Measurements from ENCODE around the gene CLASRP.

The CLASRP gene

DNA sequence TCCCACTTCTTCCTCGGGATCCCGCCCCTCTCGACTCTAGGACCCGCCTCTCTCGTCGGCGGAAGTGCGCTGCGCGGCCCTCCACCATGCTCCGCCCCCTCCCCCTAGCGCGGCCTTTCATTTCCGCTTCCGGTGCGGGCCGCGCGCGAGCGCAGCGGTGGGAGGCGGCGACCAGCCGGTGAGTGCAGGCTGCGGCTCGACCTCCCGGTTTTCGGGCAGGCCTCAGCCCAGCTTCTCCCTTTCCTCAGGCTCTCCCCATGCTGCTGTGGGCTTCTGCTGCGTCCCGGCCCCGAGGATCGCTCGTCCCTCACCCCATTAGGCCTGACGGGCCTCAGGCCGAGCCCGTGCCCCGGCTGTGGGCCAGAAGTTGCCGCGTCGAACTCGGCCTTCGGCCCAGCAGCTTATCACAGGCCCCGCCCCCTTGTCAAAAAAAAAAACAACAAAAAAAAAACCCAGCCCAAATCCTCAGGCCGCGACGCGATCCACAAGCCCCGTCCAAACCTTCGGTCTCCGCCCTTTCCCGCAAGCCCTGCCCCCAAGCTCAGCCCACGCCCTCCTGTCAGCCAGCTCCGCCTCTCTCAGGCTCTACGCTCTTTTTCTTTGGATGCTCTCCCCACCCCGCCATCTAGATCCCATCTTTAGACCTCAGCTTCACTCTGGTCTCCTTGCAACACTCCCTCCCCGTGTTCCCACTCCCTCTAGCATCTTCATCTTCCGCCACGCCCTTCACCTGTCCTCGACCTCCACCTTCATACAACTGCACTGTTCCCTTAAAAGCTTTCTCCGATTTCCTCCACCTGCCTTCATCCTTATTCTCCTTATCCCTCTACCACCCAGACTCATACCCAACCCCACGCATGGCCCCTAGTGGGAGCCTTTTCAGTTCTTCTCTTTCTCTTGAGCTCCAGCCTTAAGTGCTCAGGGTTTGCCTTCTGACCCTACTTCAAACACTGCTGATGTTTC, at the start of gene CLASRP:
CLASRP (plus strand) TSS at position 115 of the 963 bp plus-strand sequence. CDS start 1,168 bp downstream, outside the sequence.
- DNase-seq (ENCODE audit: low read depth): peak; percentile 94
- peak within 1 kb of the TSS; percentile 98 for H3K4me3 ChIP-seq (ENCODE audit: low read depth, low read length)
- TF ChIP-seq CTCF (conservative IDR thresholded peaks at IDR 0.05; ENCODE audit: low read depth, low read length): peak; percentile 8

- TF ChIP-seq CTCF (conservative IDR thresholded peaks at IDR 0.05; ENCODE audit: low read depth, low read length): no peak
- DNase-seq (ENCODE audit: low read depth): no peak
- H3K4me3 ChIP-seq (ENCODE audit: low read depth, low read length): no peak overlapping the region
These were observed 48.4 kb upstream of the CLASRP start for GRCh38 chr19:44990459-44990858.

DNA sequence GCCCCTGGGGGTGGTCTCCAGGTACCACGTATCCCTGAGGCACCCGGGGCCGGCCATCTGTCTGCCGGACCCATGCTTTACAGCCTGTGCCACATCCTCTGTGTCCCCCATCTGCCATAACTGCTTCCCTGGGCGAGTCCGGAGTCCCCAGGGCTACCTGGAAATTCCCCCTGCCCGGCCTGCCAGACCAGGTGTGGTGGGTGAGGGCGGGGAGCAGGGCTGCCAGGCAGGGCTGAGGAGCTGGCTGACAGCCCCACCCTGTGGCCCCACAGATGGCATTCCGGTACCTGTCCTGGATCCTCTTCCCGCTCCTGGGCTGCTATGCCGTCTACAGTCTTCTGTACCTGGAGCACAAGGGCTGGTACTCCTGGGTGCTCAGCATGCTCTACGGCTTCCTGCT, 47.9 kb upstream of the CLASRP start:
- no peak for DNase-seq (ENCODE audit: low read depth)
- H3K4me3 ChIP-seq (ENCODE audit: low read depth, low read length): no peak overlapping the region
- TF ChIP-seq CTCF (conservative IDR thresholded peaks at IDR 0.05; ENCODE audit: low read depth, low read length): no peak

DNA sequence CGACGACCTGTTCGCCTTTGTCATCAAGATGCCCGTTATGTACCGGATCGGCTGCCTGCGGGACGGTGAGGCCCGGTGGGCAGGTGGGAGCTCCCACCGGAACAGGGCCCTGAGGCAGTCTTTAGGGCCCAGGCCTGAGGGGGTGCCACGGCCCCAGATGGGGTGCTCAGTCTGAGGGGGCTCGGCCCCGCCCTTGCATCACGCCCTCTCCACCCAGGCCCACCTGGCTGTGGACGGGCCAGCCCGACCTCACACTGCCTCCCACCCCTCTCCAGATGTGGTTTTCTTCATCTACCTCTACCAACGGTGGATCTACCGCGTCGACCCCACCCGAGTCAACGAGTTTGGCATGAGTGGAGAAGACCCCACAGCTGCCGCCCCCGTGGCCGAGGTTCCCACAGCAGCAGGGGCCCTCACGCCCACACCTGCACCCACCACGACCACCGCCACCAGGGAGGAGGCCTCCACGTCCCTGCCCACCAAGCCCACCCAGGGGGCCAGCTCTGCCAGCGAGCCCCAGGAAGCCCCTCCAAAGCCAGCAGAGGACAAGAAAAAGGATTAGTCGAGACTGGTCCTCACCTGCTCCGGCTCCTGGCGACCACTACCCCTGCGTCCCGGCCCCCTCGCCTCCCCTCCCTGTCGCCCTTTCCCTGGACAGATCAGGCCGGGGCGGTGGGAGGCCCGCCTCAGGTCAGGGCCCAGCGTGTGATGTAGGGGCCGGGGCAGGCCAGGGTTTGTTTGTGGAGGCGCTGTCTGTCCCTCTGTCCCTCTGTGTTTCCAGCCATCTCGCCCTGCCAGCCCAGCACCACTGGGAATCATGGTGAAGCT, 46.3 kb upstream of the CLASRP start:
- no peak overlapping the region for H3K4me3 ChIP-seq (ENCODE audit: low read depth, low read length)
- TF ChIP-seq CTCF (conservative IDR thresholded peaks at IDR 0.05; ENCODE audit: low read depth, low read length): no peak
- DNase-seq (ENCODE audit: low read depth): no peak

DNA sequence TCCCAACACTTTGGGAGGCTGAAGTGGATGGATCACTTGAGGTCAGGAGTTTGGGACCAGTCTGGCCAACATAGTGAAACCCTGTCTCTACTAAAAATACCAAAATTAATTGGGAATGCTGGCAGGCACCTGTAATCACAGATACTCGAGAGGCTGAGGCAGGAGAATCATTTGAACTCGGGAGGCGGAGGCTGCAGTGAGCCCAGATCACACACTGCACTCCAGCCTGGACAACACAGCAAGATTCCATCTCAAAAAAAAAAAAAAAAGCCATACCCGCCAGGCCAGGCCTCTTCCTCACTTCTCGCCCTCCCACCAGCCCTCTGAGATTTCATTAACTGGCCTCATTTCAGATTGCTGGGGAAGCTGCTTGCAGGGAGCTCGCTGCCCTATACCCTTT, 45.3 kb upstream of the CLASRP start:
- no peak for DNase-seq (ENCODE audit: low read depth)
- H3K4me3 ChIP-seq (ENCODE audit: low read depth, low read length): no peak overlapping the region
- TF ChIP-seq CTCF (conservative IDR thresholded peaks at IDR 0.05; ENCODE audit: low read depth, low read length): no peak

DNA sequence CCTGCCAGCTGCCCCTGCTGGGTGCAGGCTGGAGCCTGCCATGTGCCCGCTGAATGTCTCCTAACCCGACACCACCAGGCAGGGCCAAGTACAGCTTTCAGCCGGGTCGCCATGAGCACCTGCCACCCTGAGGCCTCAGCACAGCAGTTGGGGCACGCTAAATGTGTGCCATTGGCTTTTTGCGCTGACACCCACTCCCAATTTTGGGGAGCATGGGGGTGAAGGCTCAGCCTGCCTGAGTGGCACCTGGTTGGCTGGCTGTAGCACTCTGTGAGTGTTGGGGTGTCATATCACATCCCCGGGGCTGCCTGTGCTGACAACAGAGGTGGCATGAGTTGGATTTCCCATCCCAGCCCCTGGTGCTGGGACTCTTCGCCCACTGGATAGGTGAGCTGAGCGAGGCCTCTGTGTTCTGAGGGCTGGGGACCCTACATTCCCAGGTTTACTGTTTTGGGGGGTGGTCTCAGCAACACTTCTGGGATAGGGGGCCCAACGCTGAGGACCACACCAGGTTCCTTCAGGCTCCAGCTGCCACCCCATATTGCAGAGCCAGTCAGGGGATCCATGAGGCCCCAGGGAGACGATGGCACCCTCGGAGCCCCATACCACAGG, 44.8 kb upstream of the CLASRP start:
- H3K4me3 ChIP-seq (ENCODE audit: low read depth, low read length): no peak overlapping the region
- no peak for TF ChIP-seq CTCF (conservative IDR thresholded peaks at IDR 0.05; ENCODE audit: low read depth, low read length)

More for the DNA sequence above, 44.8 kb upstream of the CLASRP start:
- DNase-seq (ENCODE audit: low read depth): no peak

Measured in choroid plexus epithelial cell (primary cell).